H1 (cell line): ENCODE results near the gene KIF5A. TPM values are rescaled to one million over a fixed set of nuclear protein-coding genes. Genes with fewer than 3 reads are reported as not detected.

Experiments used
- CHD1 ChIP-seq: IDR thresholded peaks from 2 replicates; pipeline ENCODE4 v1.6.1; 2012; ENCODE audit warnings: low read depth, low read length, improper control_type of control experiment
- EGR1 ChIP-seq: IDR thresholded peaks from 2 replicates; pipeline ENCODE4 v1.6.1; 2011; ENCODE audit warnings: low read depth, low read length, borderline replicate concordance
- EP300 ChIP-seq, 2 experiments: IDR thresholded peaks; 1 replicate in 1 of 2; 2 replicates in 1 of 2; pipeline ENCODE4 v1.6.1; 2011 to 2012; ENCODE audit warnings: low read depth in 2 of 2, low read length in 2 of 2, mild to moderate bottlenecking in 2 of 2, borderline replicate concordance in 1 of 2, inconsistent platforms in 1 of 2, moderate library complexity in 1 of 2
- GTF2F1 ChIP-seq: IDR thresholded peaks from 2 replicates; pipeline ENCODE4 v1.6.1; 2012; ENCODE audit warnings: low read depth, low read length, improper control_type of control experiment, borderline replicate concordance
- NRF1 ChIP-seq: IDR thresholded peaks from 2 replicates; pipeline ENCODE4 v1.6.1; 2011; ENCODE audit warnings: mild to moderate bottlenecking, low read depth, low read length, improper control_type of control experiment
- RFX5 ChIP-seq: IDR thresholded peaks from 2 replicates; pipeline ENCODE4 v1.6.1; 2011; ENCODE audit warnings: low read depth, low read length, improper control_type of control experiment, borderline replicate concordance
- RNF2 ChIP-seq: fragments of 200-900, 300-1000 bp; sonication (generic); IDR thresholded peaks from 2 replicates; pipeline ENCODE4 v1.7.1; 2016; ENCODE audit warnings: borderline replicate concordance, low read depth, mild to moderate bottlenecking, antibody characterized with exemption, low read length; ENCODE audit not compliant: poor library complexity, severe bottlenecking; ENCODE audit errors: missing control alignments
- polyA plus RNA-seq, 7 experiments: library from polyadenylated mRNA; depleted of rRNA in 3 of 7; stranded (reverse) in 5 of 7; unstranded in 2 of 7; fragments of >200 nt in 5 of 7; fragments of 200-250 nt in 2 of 7; gene quantifications; 1 replicate in 5 of 7; 2 replicates in 1 of 7; 4 replicates in 1 of 7; pipeline versions ENCODE4 v1.2.1 to v1.2.3, GENCODE V29; 2011 to 2013; ENCODE audit warnings: missing spikeins in 2 of 7, mixed read lengths in 2 of 7
- total RNA-seq: library from RNA; stranded (reverse); fragmentation: NEBNext Ultra II Directional; extraction: Animal tissue kit (Norgen Biotek cat#: 25700); gene quantifications from 2 replicates; pipeline ENCODE4 v1.2.1, GENCODE V29; 2021
- TF ChIP-seq, protein P1 (sequence below): fragments of 300-600 bp; sonication (generic); IDR thresholded peaks from 2 replicates; pipeline ENCODE4 v1.7.1; 2012; ENCODE audit warnings: low read length, moderate library complexity, mild to moderate bottlenecking, inconsistent platforms; ENCODE audit not compliant: insufficient replicate concordance
- TF ChIP-seq, protein P2 (sequence below): IDR thresholded peaks from 2 replicates; pipeline ENCODE4 v1.6.1; 2012; ENCODE audit warnings: inconsistent platforms
- TF ChIP-seq, protein P3 (sequence below): IDR thresholded peaks from 2 replicates; pipeline ENCODE4 v1.6.1; 2012; ENCODE audit warnings: inconsistent platforms

Gene KIF5A
- total and polyA plus RNA-seq, 2 of the 8 experiments (the other 6 are each of a cell fraction or from before 2014, with no cell fraction given) = 10.7 to 21.9 TPM

DNA sequence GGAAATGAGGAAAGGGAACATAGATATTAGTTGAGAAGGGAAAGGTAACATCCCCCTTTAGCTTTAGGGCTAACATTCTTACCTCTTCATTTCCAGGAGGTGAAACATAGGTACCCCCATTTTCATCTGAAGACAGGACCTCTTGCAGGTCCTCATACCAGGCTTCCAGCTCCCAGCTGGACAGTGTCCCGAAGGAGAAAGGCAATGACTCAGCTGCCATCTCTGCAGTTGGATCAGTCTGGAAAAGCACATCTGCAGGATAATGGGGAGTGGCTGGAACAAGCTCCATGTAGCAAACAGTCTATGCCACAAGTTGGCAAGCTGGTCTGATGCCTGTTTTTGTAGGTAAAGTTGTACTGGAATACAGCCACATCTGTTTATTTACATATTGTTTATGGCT lies 32.7 kb upstream of the KIF5A start (continued):
- TF ChIP-seq, protein P1, sequence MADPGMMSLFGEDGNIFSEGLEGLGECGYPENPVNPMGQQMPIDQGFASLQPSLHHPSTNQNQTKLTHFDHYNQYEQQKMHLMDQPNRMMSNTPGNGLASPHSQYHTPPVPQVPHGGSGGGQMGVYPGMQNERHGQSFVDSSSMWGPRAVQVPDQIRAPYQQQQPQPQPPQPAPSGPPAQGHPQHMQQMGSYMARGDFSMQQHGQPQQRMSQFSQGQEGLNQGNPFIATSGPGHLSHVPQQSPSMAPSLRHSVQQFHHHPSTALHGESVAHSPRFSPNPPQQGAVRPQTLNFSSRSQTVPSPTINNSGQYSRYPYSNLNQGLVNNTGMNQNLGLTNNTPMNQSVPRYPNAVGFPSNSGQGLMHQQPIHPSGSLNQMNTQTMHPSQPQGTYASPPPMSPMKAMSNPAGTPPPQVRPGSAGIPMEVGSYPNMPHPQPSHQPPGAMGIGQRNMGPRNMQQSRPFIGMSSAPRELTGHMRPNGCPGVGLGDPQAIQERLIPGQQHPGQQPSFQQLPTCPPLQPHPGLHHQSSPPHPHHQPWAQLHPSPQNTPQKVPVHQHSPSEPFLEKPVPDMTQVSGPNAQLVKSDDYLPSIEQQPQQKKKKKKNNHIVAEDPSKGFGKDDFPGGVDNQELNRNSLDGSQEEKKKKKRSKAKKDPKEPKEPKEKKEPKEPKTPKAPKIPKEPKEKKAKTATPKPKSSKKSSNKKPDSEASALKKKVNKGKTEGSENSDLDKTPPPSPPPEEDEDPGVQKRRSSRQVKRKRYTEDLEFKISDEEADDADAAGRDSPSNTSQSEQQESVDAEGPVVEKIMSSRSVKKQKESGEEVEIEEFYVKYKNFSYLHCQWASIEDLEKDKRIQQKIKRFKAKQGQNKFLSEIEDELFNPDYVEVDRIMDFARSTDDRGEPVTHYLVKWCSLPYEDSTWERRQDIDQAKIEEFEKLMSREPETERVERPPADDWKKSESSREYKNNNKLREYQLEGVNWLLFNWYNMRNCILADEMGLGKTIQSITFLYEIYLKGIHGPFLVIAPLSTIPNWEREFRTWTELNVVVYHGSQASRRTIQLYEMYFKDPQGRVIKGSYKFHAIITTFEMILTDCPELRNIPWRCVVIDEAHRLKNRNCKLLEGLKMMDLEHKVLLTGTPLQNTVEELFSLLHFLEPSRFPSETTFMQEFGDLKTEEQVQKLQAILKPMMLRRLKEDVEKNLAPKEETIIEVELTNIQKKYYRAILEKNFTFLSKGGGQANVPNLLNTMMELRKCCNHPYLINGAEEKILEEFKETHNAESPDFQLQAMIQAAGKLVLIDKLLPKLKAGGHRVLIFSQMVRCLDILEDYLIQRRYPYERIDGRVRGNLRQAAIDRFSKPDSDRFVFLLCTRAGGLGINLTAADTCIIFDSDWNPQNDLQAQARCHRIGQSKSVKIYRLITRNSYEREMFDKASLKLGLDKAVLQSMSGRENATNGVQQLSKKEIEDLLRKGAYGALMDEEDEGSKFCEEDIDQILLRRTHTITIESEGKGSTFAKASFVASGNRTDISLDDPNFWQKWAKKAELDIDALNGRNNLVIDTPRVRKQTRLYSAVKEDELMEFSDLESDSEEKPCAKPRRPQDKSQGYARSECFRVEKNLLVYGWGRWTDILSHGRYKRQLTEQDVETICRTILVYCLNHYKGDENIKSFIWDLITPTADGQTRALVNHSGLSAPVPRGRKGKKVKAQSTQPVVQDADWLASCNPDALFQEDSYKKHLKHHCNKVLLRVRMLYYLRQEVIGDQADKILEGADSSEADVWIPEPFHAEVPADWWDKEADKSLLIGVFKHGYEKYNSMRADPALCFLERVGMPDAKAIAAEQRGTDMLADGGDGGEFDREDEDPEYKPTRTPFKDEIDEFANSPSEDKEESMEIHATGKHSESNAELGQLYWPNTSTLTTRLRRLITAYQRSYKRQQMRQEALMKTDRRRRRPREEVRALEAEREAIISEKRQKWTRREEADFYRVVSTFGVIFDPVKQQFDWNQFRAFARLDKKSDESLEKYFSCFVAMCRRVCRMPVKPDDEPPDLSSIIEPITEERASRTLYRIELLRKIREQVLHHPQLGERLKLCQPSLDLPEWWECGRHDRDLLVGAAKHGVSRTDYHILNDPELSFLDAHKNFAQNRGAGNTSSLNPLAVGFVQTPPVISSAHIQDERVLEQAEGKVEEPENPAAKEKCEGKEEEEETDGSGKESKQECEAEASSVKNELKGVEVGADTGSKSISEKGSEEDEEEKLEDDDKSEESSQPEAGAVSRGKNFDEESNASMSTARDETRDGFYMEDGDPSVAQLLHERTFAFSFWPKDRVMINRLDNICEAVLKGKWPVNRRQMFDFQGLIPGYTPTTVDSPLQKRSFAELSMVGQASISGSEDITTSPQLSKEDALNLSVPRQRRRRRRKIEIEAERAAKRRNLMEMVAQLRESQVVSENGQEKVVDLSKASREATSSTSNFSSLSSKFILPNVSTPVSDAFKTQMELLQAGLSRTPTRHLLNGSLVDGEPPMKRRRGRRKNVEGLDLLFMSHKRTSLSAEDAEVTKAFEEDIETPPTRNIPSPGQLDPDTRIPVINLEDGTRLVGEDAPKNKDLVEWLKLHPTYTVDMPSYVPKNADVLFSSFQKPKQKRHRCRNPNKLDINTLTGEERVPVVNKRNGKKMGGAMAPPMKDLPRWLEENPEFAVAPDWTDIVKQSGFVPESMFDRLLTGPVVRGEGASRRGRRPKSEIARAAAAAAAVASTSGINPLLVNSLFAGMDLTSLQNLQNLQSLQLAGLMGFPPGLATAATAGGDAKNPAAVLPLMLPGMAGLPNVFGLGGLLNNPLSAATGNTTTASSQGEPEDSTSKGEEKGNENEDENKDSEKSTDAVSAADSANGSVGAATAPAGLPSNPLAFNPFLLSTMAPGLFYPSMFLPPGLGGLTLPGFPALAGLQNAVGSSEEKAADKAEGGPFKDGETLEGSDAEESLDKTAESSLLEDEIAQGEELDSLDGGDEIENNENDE = no peak
- no peak for TF ChIP-seq GTF2F1
- TF ChIP-seq RFX5 = no peak
- TF ChIP-seq CHD1 = no peak
- TF ChIP-seq, protein P2, sequence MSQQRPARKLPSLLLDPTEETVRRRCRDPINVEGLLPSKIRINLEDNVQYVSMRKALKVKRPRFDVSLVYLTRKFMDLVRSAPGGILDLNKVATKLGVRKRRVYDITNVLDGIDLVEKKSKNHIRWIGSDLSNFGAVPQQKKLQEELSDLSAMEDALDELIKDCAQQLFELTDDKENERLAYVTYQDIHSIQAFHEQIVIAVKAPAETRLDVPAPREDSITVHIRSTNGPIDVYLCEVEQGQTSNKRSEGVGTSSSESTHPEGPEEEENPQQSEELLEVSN = no peak
- TF ChIP-seq EP300 (IDR thresholded peaks at IDR 0.05; ENCODE audit: borderline replicate concordance in 1 of 2, low read depth in 2 of 2, low read length in 2 of 2) = no peak
- TF ChIP-seq EGR1 = no peak
- TF ChIP-seq, protein P3, sequence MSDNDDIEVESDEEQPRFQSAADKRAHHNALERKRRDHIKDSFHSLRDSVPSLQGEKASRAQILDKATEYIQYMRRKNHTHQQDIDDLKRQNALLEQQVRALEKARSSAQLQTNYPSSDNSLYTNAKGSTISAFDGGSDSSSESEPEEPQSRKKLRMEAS = no peak
- no peak for TF ChIP-seq RNF2
- no peak for TF ChIP-seq NRF1
